ENCODE results near the gene OPN4. TPM values are rescaled to one million over a fixed set of nuclear protein-coding genes. Genes with fewer than 3 reads are reported as not detected.

The OPN4 gene
- total RNA-seq, 1 donor from 2014 or later: not detected

DNA sequence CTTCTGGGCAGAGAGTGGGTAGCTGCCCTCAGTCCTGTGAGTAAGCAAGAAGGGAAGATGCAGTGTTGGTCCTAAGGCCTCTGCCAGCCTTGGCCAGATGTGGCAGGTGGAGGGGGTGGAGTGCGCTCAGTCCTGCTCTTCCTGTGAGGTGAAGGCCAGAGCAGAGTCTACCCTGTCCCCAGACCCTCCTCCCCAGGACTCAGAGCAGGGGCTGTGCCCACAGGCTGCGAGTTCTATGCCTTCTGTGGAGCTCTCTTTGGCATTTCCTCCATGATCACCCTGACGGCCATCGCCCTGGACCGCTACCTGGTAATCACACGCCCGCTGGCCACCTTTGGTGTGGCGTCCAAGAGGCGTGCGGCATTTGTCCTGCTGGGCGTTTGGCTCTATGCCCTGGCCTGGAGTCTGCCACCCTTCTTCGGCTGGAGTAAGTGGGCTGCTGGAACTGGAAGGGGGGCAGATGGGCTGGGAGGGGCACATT is 4.0 kb downstream of the OPN4 start:
- no peak overlapping the region for H3K4me3 Mint-ChIP-seq (ENCODE audit: unreplicated experiment)
- no peak overlapping the region for H3K27ac Mint-ChIP-seq (ENCODE audit: unreplicated experiment)
- DNase-seq: no peak
- peaks cover 8% of the 10 kb centered on the region for H3K4me1 Mint-ChIP-seq (ENCODE audit: low read depth, unreplicated experiment)
- peaks cover 6% of the 10 kb centered on the region for H3K9me3 Mint-ChIP-seq (ENCODE audit: unreplicated experiment)
- TF ChIP-seq, protein P1, sequence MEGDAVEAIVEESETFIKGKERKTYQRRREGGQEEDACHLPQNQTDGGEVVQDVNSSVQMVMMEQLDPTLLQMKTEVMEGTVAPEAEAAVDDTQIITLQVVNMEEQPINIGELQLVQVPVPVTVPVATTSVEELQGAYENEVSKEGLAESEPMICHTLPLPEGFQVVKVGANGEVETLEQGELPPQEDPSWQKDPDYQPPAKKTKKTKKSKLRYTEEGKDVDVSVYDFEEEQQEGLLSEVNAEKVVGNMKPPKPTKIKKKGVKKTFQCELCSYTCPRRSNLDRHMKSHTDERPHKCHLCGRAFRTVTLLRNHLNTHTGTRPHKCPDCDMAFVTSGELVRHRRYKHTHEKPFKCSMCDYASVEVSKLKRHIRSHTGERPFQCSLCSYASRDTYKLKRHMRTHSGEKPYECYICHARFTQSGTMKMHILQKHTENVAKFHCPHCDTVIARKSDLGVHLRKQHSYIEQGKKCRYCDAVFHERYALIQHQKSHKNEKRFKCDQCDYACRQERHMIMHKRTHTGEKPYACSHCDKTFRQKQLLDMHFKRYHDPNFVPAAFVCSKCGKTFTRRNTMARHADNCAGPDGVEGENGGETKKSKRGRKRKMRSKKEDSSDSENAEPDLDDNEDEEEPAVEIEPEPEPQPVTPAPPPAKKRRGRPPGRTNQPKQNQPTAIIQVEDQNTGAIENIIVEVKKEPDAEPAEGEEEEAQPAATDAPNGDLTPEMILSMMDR (IDR thresholded peaks at IDR 0.05; ENCODE audit: partially characterized antibody, unreplicated experiment): no peak
- H3K36me3 Mint-ChIP-seq (ENCODE audit: unreplicated experiment): no peaks in the 10 kb centered on the region
- peaks cover 8% of the 10 kb centered on the region for H3K27me3 Mint-ChIP-seq (ENCODE audit: unreplicated experiment)

DNA sequence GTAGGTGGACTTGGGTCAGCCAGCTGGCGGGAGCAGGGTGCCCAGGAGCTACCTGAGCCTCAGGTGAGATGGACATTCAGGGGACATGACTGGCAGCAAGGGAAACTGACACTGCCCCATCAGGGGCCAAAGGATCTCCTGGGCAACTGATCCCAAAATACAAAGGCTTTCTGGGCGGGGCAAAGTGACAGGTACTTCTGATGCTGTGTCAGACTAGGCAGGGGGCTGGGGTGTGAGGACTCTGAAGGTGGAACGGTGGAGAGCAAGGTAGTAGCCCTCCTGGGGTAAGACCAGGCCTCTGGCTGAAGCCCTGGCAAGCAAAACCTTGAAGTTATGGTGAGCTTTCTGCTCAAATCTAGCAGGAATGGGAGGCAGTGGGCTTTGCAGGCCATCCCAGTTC is 4.4 kb downstream of the OPN4 start:
- TF ChIP-seq, protein P1 (IDR thresholded peaks at IDR 0.05; ENCODE audit: partially characterized antibody, unreplicated experiment): no peak
- no peaks in the 10 kb centered on the region for H3K36me3 Mint-ChIP-seq (ENCODE audit: unreplicated experiment)
- no peak overlapping the region for H3K4me3 Mint-ChIP-seq (ENCODE audit: unreplicated experiment)
- H3K9me3 Mint-ChIP-seq (ENCODE audit: unreplicated experiment): peaks cover 6% of the 10 kb centered on the region
- no peak for DNase-seq
- no peak overlapping the region for H3K27ac Mint-ChIP-seq (ENCODE audit: unreplicated experiment)
- peaks cover 9% of the 10 kb centered on the region for H3K4me1 Mint-ChIP-seq (ENCODE audit: low read depth, unreplicated experiment)
- H3K27me3 Mint-ChIP-seq (ENCODE audit: unreplicated experiment): peaks cover 9% of the 10 kb centered on the region

DNA sequence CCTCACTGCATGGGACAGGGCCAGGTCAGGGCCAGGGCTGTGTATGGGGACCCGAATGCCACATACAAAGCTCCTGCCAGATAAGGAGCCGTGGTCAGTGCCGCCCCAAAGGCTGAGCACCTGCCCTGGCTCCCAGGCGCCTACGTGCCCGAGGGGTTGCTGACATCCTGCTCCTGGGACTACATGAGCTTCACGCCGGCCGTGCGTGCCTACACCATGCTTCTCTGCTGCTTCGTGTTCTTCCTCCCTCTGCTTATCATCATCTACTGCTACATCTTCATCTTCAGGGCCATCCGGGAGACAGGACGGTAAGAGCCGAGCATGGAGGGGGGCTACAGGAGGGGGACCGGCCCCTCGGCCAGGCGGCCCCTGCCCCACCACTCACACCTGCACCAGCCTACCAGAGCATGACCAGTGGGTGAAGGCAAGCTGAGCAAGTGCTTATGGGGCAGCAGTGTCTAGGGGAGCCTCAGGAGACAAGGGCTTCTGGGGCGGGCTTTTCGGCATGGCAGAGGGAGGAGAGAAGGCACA is 4.9 kb downstream of the OPN4 start:
- no peak for DNase-seq
- H3K27me3 Mint-ChIP-seq (ENCODE audit: unreplicated experiment): peaks cover 12% of the 10 kb centered on the region
- no peak overlapping the region for H3K4me3 Mint-ChIP-seq (ENCODE audit: unreplicated experiment)
- peaks cover 8% of the 10 kb centered on the region for H3K9me3 Mint-ChIP-seq (ENCODE audit: unreplicated experiment)
- TF ChIP-seq, protein P1 (IDR thresholded peaks at IDR 0.05; ENCODE audit: partially characterized antibody, unreplicated experiment): no peak
- H3K4me1 Mint-ChIP-seq (ENCODE audit: low read depth, unreplicated experiment): peaks cover 13% of the 10 kb centered on the region
- no peak overlapping the region for H3K27ac Mint-ChIP-seq (ENCODE audit: unreplicated experiment)
- H3K36me3 Mint-ChIP-seq (ENCODE audit: unreplicated experiment): no peaks in the 10 kb centered on the region

DNA sequence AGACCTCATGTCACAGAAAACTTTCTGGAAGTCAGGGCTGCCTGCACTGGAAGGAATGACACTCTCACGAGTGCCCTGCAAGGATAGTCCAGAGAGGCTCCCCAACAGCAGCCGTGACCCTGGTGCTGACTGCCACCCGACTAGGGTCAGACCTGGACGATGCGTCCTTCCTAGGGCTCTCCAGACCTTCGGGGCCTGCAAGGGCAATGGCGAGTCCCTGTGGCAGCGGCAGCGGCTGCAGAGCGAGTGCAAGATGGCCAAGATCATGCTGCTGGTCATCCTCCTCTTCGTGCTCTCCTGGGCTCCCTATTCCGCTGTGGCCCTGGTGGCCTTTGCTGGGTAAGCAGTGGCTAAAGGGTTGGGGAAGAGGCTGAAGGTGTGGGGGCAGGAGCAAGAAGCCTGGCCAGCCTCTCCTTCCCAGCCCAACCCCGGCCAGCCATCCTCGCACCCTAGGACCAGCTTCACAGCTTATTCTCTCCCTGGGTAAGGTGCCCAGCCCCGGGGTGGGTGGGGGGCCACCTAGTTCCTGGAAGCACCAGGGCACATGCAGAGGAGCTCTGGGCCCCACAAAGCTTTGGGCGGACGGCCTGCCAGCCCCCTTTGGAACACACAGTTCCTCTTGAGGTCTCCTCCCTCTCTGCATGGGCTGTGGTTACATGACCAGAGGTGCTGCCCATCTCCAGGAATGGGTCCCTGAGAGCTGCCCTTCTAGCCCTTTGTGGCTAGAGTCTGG is 5.5 kb downstream of the OPN4 start:
- TF ChIP-seq, protein P1 (IDR thresholded peaks at IDR 0.05; ENCODE audit: partially characterized antibody, unreplicated experiment): no peak
- H3K27me3 Mint-ChIP-seq (ENCODE audit: unreplicated experiment): peaks cover 12% of the 10 kb centered on the region
- peaks cover 17% of the 10 kb centered on the region for H3K4me1 Mint-ChIP-seq (ENCODE audit: low read depth, unreplicated experiment)
- no peak overlapping the region for H3K27ac Mint-ChIP-seq (ENCODE audit: unreplicated experiment)
- DNase-seq: no peak
- H3K9me3 Mint-ChIP-seq (ENCODE audit: unreplicated experiment): peaks cover 8% of the 10 kb centered on the region
- no peaks in the 10 kb centered on the region for H3K36me3 Mint-ChIP-seq (ENCODE audit: unreplicated experiment)
- no peak overlapping the region for H3K4me3 Mint-ChIP-seq (ENCODE audit: unreplicated experiment)

Data from glutamatergic neuron (in vitro differentiated cells).